Measurements from ENCODE around the gene LRSAM1.

LRSAM1 gene

GRCh38 chr9:127519301-127520166, 68.2 kb downstream of the LRSAM1 start:
- no peak for DNase-seq

GRCh38 chr9:127520941-127521918, 69.9 kb downstream of the LRSAM1 start:
- DNase-seq: no peak

GRCh38 chr9:127521919-127522304, 70.6 kb downstream of the LRSAM1 start:
- DNase-seq: no peak

GRCh38 chr9:127522727-127523126, 71.4 kb downstream of the LRSAM1 start:
- no peak for DNase-seq

GRCh38 chr9:127523312-127523851, 72.1 kb downstream of the LRSAM1 start:
- no peak for DNase-seq

- DNase-seq: no peak
Observed at GRCh38 chr9:127524373-127524772, 73.1 kb downstream of the LRSAM1 start.

- DNase-seq: no peak
Observed at GRCh38 chr9:127525401-127526188, 74.3 kb downstream of the LRSAM1 start.

- DNase-seq: no peak
Observed at GRCh38 chr9:127526655-127527559, 75.6 kb downstream of the LRSAM1 start.

- DNase-seq: no peak
Observed at GRCh38 chr9:127527560-127528268, 76.4 kb downstream of the LRSAM1 start.

GRCh38 chr9:127528422-127529251, 77.3 kb downstream of the LRSAM1 start:
- DNase-seq: no peak

- no peak for DNase-seq
Observed at GRCh38 chr9:127529671-127530070, 78.4 kb downstream of the LRSAM1 start.

GRCh38 chr9:127530206-127530941, 79.1 kb downstream of the LRSAM1 start:
- DNase-seq: no peak

GRCh38 chr9:127531676-127532075, 80.4 kb downstream of the LRSAM1 start:
- no peak for DNase-seq

- DNase-seq: no peak
Observed at GRCh38 chr9:127534250-127534906, 83.1 kb downstream of the LRSAM1 start.

GRCh38 chr9:127534931-127535330, 83.6 kb downstream of the LRSAM1 start:
- DNase-seq: no peak

GRCh38 chr9:127535396-127535795, 84.1 kb downstream of the LRSAM1 start:
- no peak for DNase-seq

- DNase-seq: no peak
Observed at GRCh38 chr9:127535834-127536233, 84.5 kb downstream of the LRSAM1 start.

GRCh38 chr9:127536499-127536898, 85.2 kb downstream of the LRSAM1 start:
- DNase-seq: no peak

GRCh38 chr9:127537014-127537413, 85.7 kb downstream of the LRSAM1 start:
- DNase-seq: no peak

Data from DMS79 (cell line).